Osteocyte (in vitro differentiated cells): ENCODE data around the gene KRTAP9-2. TPM values are rescaled to one million over a fixed set of nuclear protein-coding genes. Genes with fewer than 3 reads are reported as not detected.
"Not testable (repeated sequence)": the region's sequence is repeated elsewhere in the genome, so short reads cannot be mapped to it uniquely, and the experiment has no call there.

Experiments
- DNase-seq: peaks from one replicate; pipeline ENCODE4 v3.0.0; 2021; ENCODE audit warnings: mixed read lengths; ENCODE audit not compliant: unreplicated experiment; ENCODE audit errors: extremely low spot score
- H3K27ac Mint-ChIP-seq: one replicate; pipeline ENCODE4 v1.8.0; 2021; ENCODE audit warnings: mild to moderate bottlenecking, mixed read lengths; ENCODE audit not compliant: unreplicated experiment
- H3K27me3 Mint-ChIP-seq: one replicate; pipeline ENCODE4 v1.8.0; 2021; ENCODE audit warnings: mixed read lengths; ENCODE audit not compliant: unreplicated experiment
- H3K36me3 Mint-ChIP-seq: one replicate; pipeline ENCODE4 v1.8.0; 2021; ENCODE audit warnings: mixed read lengths; ENCODE audit not compliant: unreplicated experiment
- H3K4me1 Mint-ChIP-seq: one replicate; pipeline ENCODE4 v1.8.0; 2021; ENCODE audit warnings: mixed read lengths; ENCODE audit not compliant: unreplicated experiment
- H3K4me3 Mint-ChIP-seq: one replicate; pipeline ENCODE4 v1.8.0; 2021; ENCODE audit warnings: mild to moderate bottlenecking, moderate library complexity, mixed read lengths; ENCODE audit not compliant: unreplicated experiment
- H3K9me3 Mint-ChIP-seq: one replicate; pipeline ENCODE4 v1.8.0; 2021; ENCODE audit warnings: mixed read lengths; ENCODE audit not compliant: unreplicated experiment
- long read RNA-seq: library from polyadenylated mRNA; unstranded; transcript quantifications from one replicate; pipeline ENCODE4 v2.0.0, GENCODE V29; 2021
- total RNA-seq: library from RNA; stranded (reverse); gene quantifications from 2 replicates; pipeline ENCODE4 v1.2.1, GENCODE V29; 2021
- TF ChIP-seq, protein P1 (sequence below): fragments of 200-600 bp; sonication (generic); IDR thresholded peaks from 2 replicates; pipeline ENCODE4 v1.5.0; 2021; ENCODE audit warnings: antibody characterized with exemption, mild to moderate bottlenecking, moderate library complexity

KRTAP9-2 gene, protein sequence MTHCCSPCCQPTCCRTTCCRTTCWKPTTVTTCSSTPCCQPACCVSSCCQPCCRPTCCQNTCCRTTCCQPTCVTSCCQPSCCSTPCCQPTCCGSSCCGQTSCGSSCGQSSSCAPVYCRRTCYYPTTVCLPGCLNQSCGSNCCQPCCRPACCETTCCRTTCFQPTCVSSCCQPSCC
- total RNA-seq = not detected in 2 replicates
- long read RNA-seq = 0 reads

DNA sequence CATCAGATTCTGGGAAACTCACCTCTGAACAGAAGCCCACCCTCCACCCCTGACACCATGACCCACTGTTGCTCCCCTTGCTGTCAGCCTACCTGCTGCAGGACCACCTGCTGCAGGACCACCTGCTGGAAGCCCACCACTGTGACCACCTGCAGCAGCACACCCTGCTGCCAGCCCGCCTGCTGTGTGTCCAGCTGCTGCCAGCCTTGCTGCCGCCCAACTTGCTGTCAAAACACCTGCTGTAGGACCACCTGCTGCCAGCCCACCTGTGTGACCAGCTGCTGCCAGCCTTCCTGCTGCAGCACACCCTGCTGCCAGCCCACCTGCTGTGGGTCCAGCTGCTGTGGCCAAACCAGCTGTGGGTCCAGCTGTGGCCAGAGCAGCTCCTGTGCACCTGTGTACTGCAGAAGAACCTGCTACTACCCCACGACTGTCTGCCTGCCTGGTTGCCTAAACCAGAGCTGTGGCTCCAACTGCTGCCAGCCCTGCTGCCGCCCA is at the start of gene KRTAP9-2:
Gene KRTAP9-2, plus strand, starts transcription at position 51 of the 498 bp plus-strand sequence. Its CDS starts 7 bp downstream, at position 58.
- not testable (repeated sequence) for H3K4me3 Mint-ChIP-seq, H3K9me3 Mint-ChIP-seq, H3K4me1 Mint-ChIP-seq, H3K36me3 Mint-ChIP-seq, DNase-seq, H3K27me3 Mint-ChIP-seq, H3K27ac Mint-ChIP-seq

DNA sequence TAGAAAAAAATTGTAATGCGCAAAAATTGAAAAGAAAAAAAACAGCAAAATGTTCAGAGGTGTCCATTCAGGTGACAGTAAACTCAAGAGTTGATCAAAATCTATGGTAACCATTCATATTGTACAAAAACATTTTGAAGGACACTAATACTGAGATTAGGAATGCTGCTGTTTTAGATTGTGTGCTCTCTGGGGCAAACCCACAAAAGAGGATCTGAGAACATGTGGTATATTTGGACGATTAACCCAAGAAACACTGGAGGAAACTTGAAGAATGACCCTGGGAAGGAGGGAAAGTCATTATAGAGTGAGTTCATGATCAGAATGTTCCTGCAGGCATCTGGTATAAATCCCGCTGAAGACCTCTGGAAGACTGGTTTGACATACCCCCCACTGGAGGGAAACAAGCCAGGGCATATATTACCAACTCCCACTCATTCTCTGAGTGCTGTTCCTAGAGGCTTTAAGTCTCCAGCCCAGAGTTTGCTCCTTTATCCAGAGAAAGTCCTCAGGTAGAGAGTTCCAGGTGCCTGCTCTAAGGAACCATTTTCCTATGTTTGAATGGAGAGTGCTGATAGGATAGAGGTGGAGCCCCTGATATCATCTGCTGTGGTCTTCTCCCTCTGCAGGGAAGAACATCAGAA is 49.6 kb upstream of the KRTAP9-2 start:
- DNase-seq = no peak
- Mint-ChIP-seq H3K27ac (no peak overlapping the region), H3K4me1 (no peaks in the 10 kb centered on the region), H3K9me3 (no peaks in the 10 kb centered on the region), H3K4me3 (no peak overlapping the region), H3K27me3 (no peaks in the 10 kb centered on the region), H3K36me3 (no peaks in the 10 kb centered on the region)
- TF ChIP-seq, protein P1, sequence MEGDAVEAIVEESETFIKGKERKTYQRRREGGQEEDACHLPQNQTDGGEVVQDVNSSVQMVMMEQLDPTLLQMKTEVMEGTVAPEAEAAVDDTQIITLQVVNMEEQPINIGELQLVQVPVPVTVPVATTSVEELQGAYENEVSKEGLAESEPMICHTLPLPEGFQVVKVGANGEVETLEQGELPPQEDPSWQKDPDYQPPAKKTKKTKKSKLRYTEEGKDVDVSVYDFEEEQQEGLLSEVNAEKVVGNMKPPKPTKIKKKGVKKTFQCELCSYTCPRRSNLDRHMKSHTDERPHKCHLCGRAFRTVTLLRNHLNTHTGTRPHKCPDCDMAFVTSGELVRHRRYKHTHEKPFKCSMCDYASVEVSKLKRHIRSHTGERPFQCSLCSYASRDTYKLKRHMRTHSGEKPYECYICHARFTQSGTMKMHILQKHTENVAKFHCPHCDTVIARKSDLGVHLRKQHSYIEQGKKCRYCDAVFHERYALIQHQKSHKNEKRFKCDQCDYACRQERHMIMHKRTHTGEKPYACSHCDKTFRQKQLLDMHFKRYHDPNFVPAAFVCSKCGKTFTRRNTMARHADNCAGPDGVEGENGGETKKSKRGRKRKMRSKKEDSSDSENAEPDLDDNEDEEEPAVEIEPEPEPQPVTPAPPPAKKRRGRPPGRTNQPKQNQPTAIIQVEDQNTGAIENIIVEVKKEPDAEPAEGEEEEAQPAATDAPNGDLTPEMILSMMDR = no peak

DNA sequence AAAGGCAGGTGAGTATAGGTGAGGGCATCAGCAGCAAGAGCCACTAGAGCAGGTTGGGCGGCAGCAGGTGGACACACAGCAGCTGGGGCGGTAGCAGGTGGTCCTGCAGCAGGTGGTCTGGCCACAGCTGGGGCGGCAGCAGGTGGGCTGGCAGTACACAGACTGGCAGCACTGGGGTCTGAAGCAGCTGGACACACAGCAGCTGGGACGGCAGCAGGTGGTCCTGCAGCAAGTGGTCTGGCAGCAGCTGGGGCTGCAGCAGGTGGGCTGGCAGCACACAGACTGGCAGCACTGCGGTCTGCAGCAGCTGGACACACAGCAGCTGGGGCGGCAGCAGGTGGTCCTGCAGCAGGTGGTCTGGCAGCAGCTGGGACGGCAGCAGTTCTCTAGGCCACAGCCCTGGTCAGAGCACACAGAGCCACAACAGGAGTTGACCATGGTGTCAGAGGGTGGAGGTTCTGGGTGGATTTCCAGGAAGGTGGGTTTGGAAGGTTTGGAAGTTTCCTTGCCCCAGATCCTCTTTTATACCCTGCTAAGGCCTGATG is 48.6 kb upstream of the KRTAP9-2 start, which contains the start of gene KRTAP4-2:
Gene KRTAP4-2, minus strand, starts transcription at position 495 of the 545 bp plus-strand sequence. Its CDS starts 57 bp downstream, at position 438.
- H3K4me1 Mint-ChIP-seq = no peaks in the 10 kb centered on the region
- H3K27me3 Mint-ChIP-seq = no peaks in the 10 kb centered on the region
- H3K9me3 Mint-ChIP-seq = no peaks in the 10 kb centered on the region
- H3K4me3 Mint-ChIP-seq = no peak within 1 kb of the TSS
- no peak for DNase-seq
- TF ChIP-seq, protein P1 = no peak
- no peak within 1 kb of the TSS for H3K27ac Mint-ChIP-seq
- H3K36me3 Mint-ChIP-seq = no peaks in the 10 kb centered on the region

DNA sequence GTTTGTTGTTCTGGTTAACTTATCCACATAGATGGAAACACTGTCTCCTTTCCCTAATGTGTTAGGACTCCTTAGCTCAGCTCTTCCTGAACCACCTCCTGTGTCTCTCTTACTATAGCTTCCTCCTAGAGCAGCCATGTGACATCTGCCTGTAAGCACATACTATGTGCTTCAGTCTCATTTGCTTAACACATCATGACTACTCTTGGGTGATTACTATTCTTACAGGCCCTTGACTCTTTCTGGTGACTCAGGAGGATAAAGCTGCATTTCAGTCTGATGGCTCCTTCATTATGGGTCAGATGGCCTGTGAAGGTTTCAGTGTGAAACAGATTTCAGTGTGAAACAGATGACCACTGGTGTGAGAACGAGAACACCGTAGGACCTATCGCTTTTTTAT is 48.1 kb upstream of the KRTAP9-2 start:
- H3K36me3 Mint-ChIP-seq = no peaks in the 10 kb centered on the region
- TF ChIP-seq, protein P1 = no peak
- no peak for DNase-seq
- H3K27ac Mint-ChIP-seq = no peak overlapping the region
- no peaks in the 10 kb centered on the region for H3K4me1 Mint-ChIP-seq
- H3K9me3 Mint-ChIP-seq = no peaks in the 10 kb centered on the region
- no peaks in the 10 kb centered on the region for H3K27me3 Mint-ChIP-seq
- H3K4me3 Mint-ChIP-seq = no peak overlapping the region

DNA sequence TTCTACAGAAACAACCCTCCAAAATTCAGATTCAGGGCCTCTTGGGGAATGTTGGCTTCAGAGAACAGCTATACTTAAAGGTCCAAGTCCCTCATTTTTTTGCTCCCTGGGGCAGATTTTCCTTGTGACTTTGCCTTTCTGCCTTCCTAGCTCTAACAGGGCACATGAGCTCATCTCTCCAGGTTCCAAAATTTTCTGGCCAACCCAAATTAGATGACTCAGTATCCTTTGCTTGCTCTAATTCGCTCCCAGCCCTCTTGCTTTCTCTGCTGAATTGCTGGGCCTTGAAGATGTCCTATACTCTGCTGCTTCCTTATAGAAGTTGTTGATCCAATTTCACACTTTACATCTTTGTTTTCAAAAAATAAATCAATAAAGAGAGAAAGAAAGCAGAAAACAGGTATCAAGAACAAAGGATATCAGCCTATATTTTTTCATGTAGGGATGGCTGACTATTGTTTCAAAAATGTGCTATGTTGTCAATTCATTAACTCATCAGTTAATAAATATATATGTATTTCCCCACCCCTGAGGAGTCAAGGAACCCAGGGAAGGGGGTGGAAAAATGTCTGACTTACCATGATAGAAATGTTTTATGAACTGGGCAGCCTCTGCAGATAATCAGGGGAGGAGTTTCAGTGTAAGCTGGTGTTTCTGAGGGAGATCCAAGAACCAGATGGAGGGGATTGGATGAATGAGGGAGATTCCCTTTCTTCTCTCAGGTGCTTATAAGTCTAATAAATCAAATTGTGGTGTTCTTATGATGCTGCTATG is 47.4 kb upstream of the KRTAP9-2 start:
- DNase-seq = no peak
- Mint-ChIP-seq H3K9me3 (no peaks in the 10 kb centered on the region), H3K27me3 (no peaks in the 10 kb centered on the region), H3K4me3 (no peak overlapping the region), H3K27ac (no peak overlapping the region), H3K4me1 (no peaks in the 10 kb centered on the region), H3K36me3 (no peaks in the 10 kb centered on the region)
- TF ChIP-seq, protein P1 = no peak
